PFSK-1 (cell line): ENCODE data around the gene PHC1.

Experiments used
- POLR2AphosphoS5 ChIP-seq: IDR thresholded peaks from 2 replicates; pipeline ENCODE4 v1.6.1; 2012; ENCODE audit warnings: low read depth, mild to moderate bottlenecking, control low read depth, low read length, moderate library complexity
- SIN3A ChIP-seq: IDR thresholded peaks from 2 replicates; pipeline ENCODE4 v1.6.1; 2012; ENCODE audit warnings: mild to moderate bottlenecking, low read length, moderate library complexity, borderline replicate concordance; ENCODE audit not compliant: insufficient read depth
- TAF1 ChIP-seq: IDR thresholded peaks from 2 replicates; pipeline ENCODE4 v1.6.1; 2012; ENCODE audit warnings: low read length, control low read depth, borderline replicate concordance; ENCODE audit not compliant: insufficient read depth
- TF ChIP-seq, protein P1 (sequence below), 2 experiments: IDR thresholded peaks; 2 replicates each; pipeline versions ENCODE4 v1.6.1 to v1.8.0; 2011 to 2012; ENCODE audit warnings: low read depth in 2 of 2, low read length in 2 of 2, control low read depth in 1 of 2, inconsistent platforms in 1 of 2, mild to moderate bottlenecking in 1 of 2, moderate library complexity in 1 of 2; ENCODE audit not compliant: insufficient read depth in 1 of 2

DNA sequence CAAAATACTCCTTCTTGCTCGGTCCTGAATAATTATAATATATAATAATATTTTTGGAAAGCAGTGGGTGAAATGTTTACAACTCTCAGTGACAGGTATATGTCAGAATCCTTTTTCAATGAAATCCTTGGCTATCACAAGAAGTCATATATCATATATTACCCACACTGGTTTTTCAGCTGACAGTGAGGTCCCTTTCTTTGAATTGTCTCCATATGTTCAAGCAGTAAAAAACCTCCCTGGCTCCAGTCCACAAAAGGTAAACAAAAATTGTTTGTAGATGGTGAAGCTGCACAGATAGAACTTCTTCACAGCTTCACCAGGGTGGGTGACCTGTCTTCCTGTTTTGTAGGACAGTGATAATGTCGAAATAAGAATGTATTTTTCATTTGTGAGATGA, 47.9 kb upstream of the PHC1 start:
- TF ChIP-seq TAF1 (no peak), POLR2AphosphoS5 (no peak), SIN3A (no peak)
- TF ChIP-seq, protein P1, sequence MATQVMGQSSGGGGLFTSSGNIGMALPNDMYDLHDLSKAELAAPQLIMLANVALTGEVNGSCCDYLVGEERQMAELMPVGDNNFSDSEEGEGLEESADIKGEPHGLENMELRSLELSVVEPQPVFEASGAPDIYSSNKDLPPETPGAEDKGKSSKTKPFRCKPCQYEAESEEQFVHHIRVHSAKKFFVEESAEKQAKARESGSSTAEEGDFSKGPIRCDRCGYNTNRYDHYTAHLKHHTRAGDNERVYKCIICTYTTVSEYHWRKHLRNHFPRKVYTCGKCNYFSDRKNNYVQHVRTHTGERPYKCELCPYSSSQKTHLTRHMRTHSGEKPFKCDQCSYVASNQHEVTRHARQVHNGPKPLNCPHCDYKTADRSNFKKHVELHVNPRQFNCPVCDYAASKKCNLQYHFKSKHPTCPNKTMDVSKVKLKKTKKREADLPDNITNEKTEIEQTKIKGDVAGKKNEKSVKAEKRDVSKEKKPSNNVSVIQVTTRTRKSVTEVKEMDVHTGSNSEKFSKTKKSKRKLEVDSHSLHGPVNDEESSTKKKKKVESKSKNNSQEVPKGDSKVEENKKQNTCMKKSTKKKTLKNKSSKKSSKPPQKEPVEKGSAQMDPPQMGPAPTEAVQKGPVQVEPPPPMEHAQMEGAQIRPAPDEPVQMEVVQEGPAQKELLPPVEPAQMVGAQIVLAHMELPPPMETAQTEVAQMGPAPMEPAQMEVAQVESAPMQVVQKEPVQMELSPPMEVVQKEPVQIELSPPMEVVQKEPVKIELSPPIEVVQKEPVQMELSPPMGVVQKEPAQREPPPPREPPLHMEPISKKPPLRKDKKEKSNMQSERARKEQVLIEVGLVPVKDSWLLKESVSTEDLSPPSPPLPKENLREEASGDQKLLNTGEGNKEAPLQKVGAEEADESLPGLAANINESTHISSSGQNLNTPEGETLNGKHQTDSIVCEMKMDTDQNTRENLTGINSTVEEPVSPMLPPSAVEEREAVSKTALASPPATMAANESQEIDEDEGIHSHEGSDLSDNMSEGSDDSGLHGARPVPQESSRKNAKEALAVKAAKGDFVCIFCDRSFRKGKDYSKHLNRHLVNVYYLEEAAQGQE (IDR thresholded peaks at IDR 0.05; ENCODE audit: insufficient read depth in 1 of 2, low read depth in 2 of 2, low read length in 2 of 2) = no peak
